ENCODE measurements around the gene POLE.
A peak's percentile ranks its signal among the peaks of the same experiment; 100 is the strongest.

- TF ChIP-seq, protein P1, sequence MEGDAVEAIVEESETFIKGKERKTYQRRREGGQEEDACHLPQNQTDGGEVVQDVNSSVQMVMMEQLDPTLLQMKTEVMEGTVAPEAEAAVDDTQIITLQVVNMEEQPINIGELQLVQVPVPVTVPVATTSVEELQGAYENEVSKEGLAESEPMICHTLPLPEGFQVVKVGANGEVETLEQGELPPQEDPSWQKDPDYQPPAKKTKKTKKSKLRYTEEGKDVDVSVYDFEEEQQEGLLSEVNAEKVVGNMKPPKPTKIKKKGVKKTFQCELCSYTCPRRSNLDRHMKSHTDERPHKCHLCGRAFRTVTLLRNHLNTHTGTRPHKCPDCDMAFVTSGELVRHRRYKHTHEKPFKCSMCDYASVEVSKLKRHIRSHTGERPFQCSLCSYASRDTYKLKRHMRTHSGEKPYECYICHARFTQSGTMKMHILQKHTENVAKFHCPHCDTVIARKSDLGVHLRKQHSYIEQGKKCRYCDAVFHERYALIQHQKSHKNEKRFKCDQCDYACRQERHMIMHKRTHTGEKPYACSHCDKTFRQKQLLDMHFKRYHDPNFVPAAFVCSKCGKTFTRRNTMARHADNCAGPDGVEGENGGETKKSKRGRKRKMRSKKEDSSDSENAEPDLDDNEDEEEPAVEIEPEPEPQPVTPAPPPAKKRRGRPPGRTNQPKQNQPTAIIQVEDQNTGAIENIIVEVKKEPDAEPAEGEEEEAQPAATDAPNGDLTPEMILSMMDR (conservative IDR thresholded peaks at IDR 0.05; ENCODE audit: low read length), result peak; percentile 28; the same call in 1 of the 2 replicates
- no peak for TF ChIP-seq EZH2phosphoT487 (IDR thresholded peaks at IDR 0.05; ENCODE audit: borderline replicate concordance)
These were observed 30.0 kb downstream of the POLE start for GRCh38 chr12:132657004-132657727.
